Measurements from ENCODE around the gene BIRC7. TPM values are rescaled to one million over a fixed set of nuclear protein-coding genes. Genes with fewer than 3 reads are reported as not detected.

BIRC7 gene
- total RNA-seq, 2 experiments from 2014 or later, result 0.37 to 0.74 TPM

- POLR2A ChIA-PET, result no interaction called here
- H3K9me3 Mint-ChIP-seq (ENCODE audit: insufficient read depth), result no peaks in the 10 kb centered on the region
- no peak for ATAC-seq
Measured at GRCh38 chr20:63230800-63231268, 4.9 kb upstream of the BIRC7 start.

GRCh38 chr20:63232235-63233060 is 3.3 kb upstream of the BIRC7 start:
- DNase-seq, result no peak
- ChIA-PET POLR2A (no interaction called here), CTCF (interaction anchor here (1.3 to 4.1 kb wide), 2 partner anchors 9 to 12 kb away, joined by 3 to 61 read pairs; no protein-coding TSS in a partner anchor)
- Mint-ChIP-seq H3K9me3 (ENCODE audit: insufficient read depth) (no peaks in the 10 kb centered on the region), H3K27ac (no peak overlapping the region), H3K4me3 (no peak overlapping the region), H3K36me3 (ENCODE audit: low read depth) (no peaks in the 10 kb centered on the region), H3K4me1 (ENCODE audit: low read depth) (peaks cover 5% of the 10 kb centered on the region), H3K27me3 (ENCODE audit: low read depth) (peaks cover 33% of the 10 kb centered on the region)
- no peak for ATAC-seq

More at GRCh38 chr20:63230800-63231268, 4.9 kb upstream of the BIRC7 start:
- no peak overlapping the region for H3K27ac Mint-ChIP-seq
- peaks cover 33% of the 10 kb centered on the region for H3K27me3 Mint-ChIP-seq (ENCODE audit: low read depth)
- H3K4me1 Mint-ChIP-seq (ENCODE audit: low read depth), result peaks cover 5% of the 10 kb centered on the region
- CTCF ChIA-PET, result interaction anchor here (1.1 kb wide), 1 partner anchor 16 kb away, joined by 3 read pairs; no protein-coding TSS in a partner anchor
- no peaks in the 10 kb centered on the region for H3K36me3 Mint-ChIP-seq (ENCODE audit: low read depth)
- no peak for DNase-seq
- H3K4me3 Mint-ChIP-seq, result no peak overlapping the region

- DNase-seq, result no peak
- CTCF ChIA-PET, result interaction anchor here (1.3 to 4.1 kb wide), 2 partner anchors 9 to 12 kb away, joined by 3 to 61 read pairs; no protein-coding TSS in a partner anchor
- H3K4me3 Mint-ChIP-seq, result no peak overlapping the region
- POLR2A ChIA-PET, result no interaction called here
- peaks cover 33% of the 10 kb centered on the region for H3K27me3 Mint-ChIP-seq (ENCODE audit: low read depth)
- H3K9me3 Mint-ChIP-seq (ENCODE audit: insufficient read depth), result no peaks in the 10 kb centered on the region
- no peaks in the 10 kb centered on the region for H3K36me3 Mint-ChIP-seq (ENCODE audit: low read depth)
- H3K27ac Mint-ChIP-seq, result no peak overlapping the region
- peaks cover 5% of the 10 kb centered on the region for H3K4me1 Mint-ChIP-seq (ENCODE audit: low read depth)
- ATAC-seq, result no peak
Measured at GRCh38 chr20:63233061-63233344, 2.7 kb upstream of the BIRC7 start.

- DNase-seq (no peak), ATAC-seq (no peak)
- CTCF ChIA-PET, result interaction anchor here (4.1 kb wide), 1 partner anchor 10 kb away, joined by 61 read pairs; no protein-coding TSS in a partner anchor
- POLR2A ChIA-PET, result no interaction called here
- H3K27ac Mint-ChIP-seq, result no peak overlapping the region
- peaks cover 5% of the 10 kb centered on the region for H3K4me1 Mint-ChIP-seq (ENCODE audit: low read depth)
- no peak overlapping the region for H3K4me3 Mint-ChIP-seq
- H3K36me3 Mint-ChIP-seq (ENCODE audit: low read depth), result no peaks in the 10 kb centered on the region
- H3K27me3 Mint-ChIP-seq (ENCODE audit: low read depth), result peaks cover 33% of the 10 kb centered on the region
- no peaks in the 10 kb centered on the region for H3K9me3 Mint-ChIP-seq (ENCODE audit: insufficient read depth)
Measured at GRCh38 chr20:63233924-63234323, 1.8 kb upstream of the BIRC7 start.

GRCh38 chr20:63234693-63235398 is 859 bp upstream of the BIRC7 start:
- H3K36me3 Mint-ChIP-seq (ENCODE audit: low read depth), result no peaks in the 10 kb centered on the region
- ATAC-seq (peak; percentile 56), DNase-seq (peak; percentile 43)
- no peak overlapping the region for H3K4me3 Mint-ChIP-seq
- peaks cover 24% of the 10 kb centered on the region for H3K27me3 Mint-ChIP-seq (ENCODE audit: low read depth)
- H3K27ac Mint-ChIP-seq, result no peak overlapping the region
- no peaks in the 10 kb centered on the region for H3K9me3 Mint-ChIP-seq (ENCODE audit: insufficient read depth)
- ChIA-PET CTCF (interaction anchor here (4.1 kb wide), 1 partner anchor 11 kb away, joined by 61 read pairs; no protein-coding TSS in a partner anchor), POLR2A (no interaction called here)
- peaks cover 5% of the 10 kb centered on the region for H3K4me1 Mint-ChIP-seq (ENCODE audit: low read depth)

- ChIA-PET POLR2A (no interaction called here), CTCF (interaction anchor here (1.7 kb wide), 1 partner anchor 12 kb away, joined by 4 read pairs; no protein-coding TSS in a partner anchor)
- H3K27me3 Mint-ChIP-seq (ENCODE audit: low read depth), result peaks cover 10% of the 10 kb centered on the region
Measured at GRCh38 chr20:63236116-63236837, 572 bp downstream of the BIRC7 start.

GRCh38 chr20:63238031-63238430 is 2.3 kb downstream of the BIRC7 start:
- CTCF ChIA-PET, result interaction anchor here (0.7 kb wide), 1 partner anchor 14 kb away, joined by 4 read pairs; no protein-coding TSS in a partner anchor
- no peak for ATAC-seq
- Mint-ChIP-seq H3K9me3 (ENCODE audit: insufficient read depth) (no peaks in the 10 kb centered on the region), H3K36me3 (ENCODE audit: low read depth) (no peaks in the 10 kb centered on the region), H3K4me1 (ENCODE audit: low read depth) (peaks cover 5% of the 10 kb centered on the region), H3K4me3 (no peak overlapping the region), H3K27me3 (ENCODE audit: low read depth) (no peaks in the 10 kb centered on the region), H3K27ac (no peak overlapping the region)
- POLR2A ChIA-PET, result no interaction called here
- DNase-seq, result no peak

More at GRCh38 chr20:63236116-63236837, 572 bp downstream of the BIRC7 start:
- Mint-ChIP-seq H3K4me1 (ENCODE audit: low read depth) (peaks cover 5% of the 10 kb centered on the region), H3K9me3 (ENCODE audit: insufficient read depth) (no peaks in the 10 kb centered on the region), H3K27ac (no peak overlapping the region), H3K4me3 (no peak overlapping the region), H3K36me3 (ENCODE audit: low read depth) (no peaks in the 10 kb centered on the region)
- no peak for DNase-seq
- ATAC-seq, result no peak

- Mint-ChIP-seq H3K9me3 (ENCODE audit: insufficient read depth) (no peaks in the 10 kb centered on the region), H3K27me3 (ENCODE audit: low read depth) (no peaks in the 10 kb centered on the region), H3K4me3 (no peak overlapping the region), H3K27ac (no peak overlapping the region), H3K4me1 (ENCODE audit: low read depth) (peaks cover 5% of the 10 kb centered on the region), H3K36me3 (ENCODE audit: low read depth) (no peaks in the 10 kb centered on the region)
- POLR2A ChIA-PET, result no interaction called here
- DNase-seq (no peak), ATAC-seq (no peak)
- CTCF ChIA-PET, result interaction anchor here (0.7 kb wide), 1 partner anchor 15 kb away, joined by 4 read pairs; no protein-coding TSS in a partner anchor
Measured at GRCh38 chr20:63238514-63239125, 2.9 kb downstream of the BIRC7 start.

GRCh38 chr20:63239431-63239830 is 3.7 kb downstream of the BIRC7 start:
- Mint-ChIP-seq H3K27me3 (ENCODE audit: low read depth) (no peaks in the 10 kb centered on the region), H3K27ac (no peak overlapping the region), H3K4me1 (ENCODE audit: low read depth) (peaks cover 5% of the 10 kb centered on the region), H3K9me3 (ENCODE audit: insufficient read depth) (no peaks in the 10 kb centered on the region), H3K4me3 (no peak overlapping the region), H3K36me3 (ENCODE audit: low read depth) (no peaks in the 10 kb centered on the region)
- no peak for ATAC-seq
- ChIA-PET POLR2A (no interaction called here), CTCF (no interaction called here)
- DNase-seq, result no peak

GRCh38 chr20:63240004-63240403 is 4.3 kb downstream of the BIRC7 start:
- no peak for ATAC-seq
- H3K27me3 Mint-ChIP-seq (ENCODE audit: low read depth), result no peaks in the 10 kb centered on the region
- H3K27ac Mint-ChIP-seq, result no peak overlapping the region
- POLR2A ChIA-PET, result no interaction called here
- no peaks in the 10 kb centered on the region for H3K36me3 Mint-ChIP-seq (ENCODE audit: low read depth)
- no peak for DNase-seq
- CTCF ChIA-PET, result no interaction called here
- peaks cover 2% of the 10 kb centered on the region for H3K4me1 Mint-ChIP-seq (ENCODE audit: low read depth)
- H3K9me3 Mint-ChIP-seq (ENCODE audit: insufficient read depth), result no peaks in the 10 kb centered on the region
- no peak overlapping the region for H3K4me3 Mint-ChIP-seq

GRCh38 chr20:63241272-63241671 is 5.6 kb downstream of the BIRC7 start:
- Mint-ChIP-seq H3K27ac (no peak overlapping the region), H3K9me3 (ENCODE audit: insufficient read depth) (no peaks in the 10 kb centered on the region), H3K36me3 (ENCODE audit: low read depth) (no peaks in the 10 kb centered on the region), H3K27me3 (ENCODE audit: low read depth) (no peaks in the 10 kb centered on the region), H3K4me3 (no peak overlapping the region), H3K4me1 (ENCODE audit: low read depth) (no peaks in the 10 kb centered on the region)
- ChIA-PET CTCF (no interaction called here), POLR2A (no interaction called here)
- DNase-seq (no peak), ATAC-seq (no peak)

Data from activated CD8-positive, alpha-beta T cell treated with anti-CD3 and anti-CD28 coated beads, Interleukin-2, amount 10 ng/mL, durations not matched to agents 7 days and 5 days (primary cell).